HG02642 (cell line): ENCODE data around the gene FOXD2.
A peak's percentile ranks its signal among the peaks of the same experiment; 100 is the strongest.

Experiments
- ATAC-seq: cut with Tn5 transposase; IDR thresholded peaks from one replicate; pipeline ENCODE4 v1.9.1; 2021; ENCODE audit warnings: mild to moderate bottlenecking; ENCODE audit not compliant: unreplicated experiment, poor library complexity

Gene FOXD2

GRCh38 chr1:47416319-47417169 lies 21.3 kb upstream of the FOXD2 start:
- ATAC-seq, result no peak

GRCh38 chr1:47417170-47418044 lies 20.4 kb upstream of the FOXD2 start:
- no peak for ATAC-seq

DNA sequence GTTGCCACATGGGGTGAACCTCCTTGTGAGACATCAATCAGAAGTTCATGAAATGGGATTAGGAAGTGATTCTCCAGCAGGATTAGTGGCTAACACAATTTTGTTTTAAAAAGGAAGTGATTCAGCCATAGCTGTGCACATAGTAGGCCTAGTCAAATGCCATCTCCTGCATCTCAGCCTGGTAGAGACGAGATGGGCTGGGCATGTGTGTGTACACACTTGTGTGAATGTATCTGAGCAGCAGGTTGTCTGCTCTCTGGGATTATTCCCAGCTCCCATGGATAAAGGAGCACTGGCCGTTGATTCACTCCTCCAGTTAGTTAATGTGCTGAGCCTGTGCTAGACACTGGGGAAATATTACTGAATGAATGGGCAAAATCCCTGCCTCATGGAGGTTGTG lies 19.7 kb upstream of the FOXD2 start:
- ATAC-seq, result no peak

DNA sequence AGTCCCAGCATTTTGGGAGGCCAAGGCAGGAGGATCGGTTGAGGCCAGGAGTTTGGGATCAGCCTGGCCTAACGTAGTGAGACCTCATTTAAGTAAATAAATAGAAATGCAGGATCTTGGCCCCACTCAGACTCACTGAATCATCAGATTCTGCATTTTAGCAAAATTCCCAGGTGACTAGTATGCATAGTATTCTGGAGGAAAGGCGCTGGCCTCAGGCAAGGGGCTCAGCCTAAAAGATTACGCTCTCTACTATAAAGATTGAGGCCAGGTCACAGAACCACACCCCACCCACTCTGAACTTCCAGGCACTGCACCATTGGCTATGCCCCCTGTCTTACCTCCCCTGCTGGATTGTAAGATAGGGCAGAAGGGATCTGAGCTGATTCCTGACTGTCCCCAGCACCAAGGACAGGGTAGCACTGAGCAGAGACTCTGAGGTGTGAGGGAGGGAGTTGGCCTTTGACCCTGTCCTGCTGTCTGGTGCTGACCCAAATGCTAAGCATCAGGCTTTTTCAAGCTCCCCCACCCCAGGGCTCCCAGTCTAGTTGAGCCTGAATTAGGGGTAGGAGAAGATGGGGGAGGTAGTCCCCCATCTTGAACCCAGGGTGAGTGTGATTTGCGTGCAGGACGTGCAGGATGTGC lies 19.0 kb upstream of the FOXD2 start:
- ATAC-seq, result no peak

DNA sequence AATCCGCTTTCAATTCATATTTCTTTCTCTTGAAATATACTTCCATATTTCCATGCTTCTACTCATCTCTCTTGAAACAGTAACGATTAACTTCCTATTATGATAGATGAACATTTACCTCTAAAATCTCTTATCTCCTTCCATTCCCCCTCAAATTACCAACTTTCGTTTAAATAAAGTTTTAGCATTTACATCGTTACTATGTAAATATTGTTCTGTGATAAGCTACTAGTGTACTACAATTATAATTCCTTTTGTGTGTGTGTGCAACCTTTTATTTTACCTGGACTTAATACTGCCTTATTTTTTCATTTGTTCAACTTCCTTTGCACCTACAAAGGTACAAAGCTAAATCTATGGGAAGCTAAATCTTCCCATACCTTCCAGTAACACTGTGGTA lies 17.3 kb upstream of the FOXD2 start:
- ATAC-seq, result no peak

- ATAC-seq, result no peak
Measured at GRCh38 chr1:47423872-47424271, 14.0 kb upstream of the FOXD2 start.

GRCh38 chr1:47424336-47424982 lies 13.4 kb upstream of the FOXD2 start:
- ATAC-seq, result no peak

DNA sequence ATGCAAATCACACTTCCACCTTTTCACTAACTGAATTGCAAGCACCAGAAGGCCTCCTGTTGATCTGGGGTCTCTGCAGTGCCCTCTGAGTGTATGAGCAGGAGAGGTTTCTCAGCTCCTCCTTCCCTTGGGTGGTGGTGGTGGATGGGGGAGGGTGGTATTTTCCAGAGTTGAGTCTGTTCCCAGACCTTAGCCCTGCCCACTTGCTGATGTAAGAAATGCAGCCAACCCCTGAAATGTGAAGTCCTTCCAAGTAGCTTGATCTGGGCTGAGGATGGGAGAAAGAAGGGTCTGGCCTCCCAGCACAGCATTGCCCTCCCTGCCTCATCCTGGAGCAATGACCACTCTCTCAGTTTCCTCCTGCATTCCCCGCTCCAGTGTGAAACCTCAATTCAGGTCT lies 6.3 kb upstream of the FOXD2 start:
- no peak for ATAC-seq

DNA sequence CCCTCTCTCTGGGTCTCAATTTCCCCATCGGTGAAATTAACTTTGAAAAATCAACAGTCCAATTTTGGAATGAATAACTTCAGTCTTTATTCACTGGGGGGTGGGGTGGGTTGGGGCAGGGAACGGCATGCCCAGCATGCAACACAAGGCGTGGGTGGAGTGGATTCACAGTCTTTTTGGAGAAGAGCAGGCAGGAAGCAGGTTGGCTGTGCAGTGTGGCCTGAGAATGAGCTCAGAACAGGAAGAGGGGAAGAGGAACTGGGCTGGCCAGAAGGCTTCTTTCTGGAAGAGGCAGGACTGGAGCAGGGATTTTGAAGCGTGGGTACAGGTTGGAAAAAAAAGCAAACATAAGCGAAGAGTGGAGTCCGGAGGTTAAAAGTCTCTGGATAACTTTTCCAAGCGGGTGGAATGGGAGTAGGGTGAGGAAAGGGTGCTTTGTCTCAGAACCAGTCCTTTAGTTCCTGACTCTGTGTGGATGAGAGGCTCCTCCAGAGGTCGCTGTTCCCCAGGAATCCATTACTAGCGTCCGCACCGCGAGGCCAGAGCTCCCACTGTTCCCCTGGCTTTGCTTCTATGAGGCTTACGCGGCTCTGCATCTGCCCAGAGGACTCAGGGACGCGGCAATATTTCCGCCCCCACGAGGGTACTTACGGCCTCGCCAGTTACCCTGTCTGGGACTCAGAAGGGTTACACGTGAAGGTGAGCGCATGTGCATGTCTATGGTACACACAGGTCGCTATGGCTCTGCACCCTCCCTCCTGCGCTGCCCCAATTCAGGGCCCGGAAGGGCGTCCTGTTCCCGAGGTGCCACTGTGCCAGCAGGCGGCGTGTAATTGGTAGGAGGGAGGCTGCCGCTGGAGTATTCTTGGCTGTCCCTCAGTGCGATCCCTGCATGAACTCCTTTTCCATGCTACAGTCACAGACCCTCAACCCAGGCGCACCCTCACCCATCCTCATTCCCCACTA lies 5.5 kb upstream of the FOXD2 start:
- peak; percentile 40 for ATAC-seq

GRCh38 chr1:47433037-47433421 lies 4.8 kb upstream of the FOXD2 start:
- ATAC-seq, result no peak

- ATAC-seq, result no peak
Measured at GRCh38 chr1:47433477-47434050, 4.3 kb upstream of the FOXD2 start.

DNA sequence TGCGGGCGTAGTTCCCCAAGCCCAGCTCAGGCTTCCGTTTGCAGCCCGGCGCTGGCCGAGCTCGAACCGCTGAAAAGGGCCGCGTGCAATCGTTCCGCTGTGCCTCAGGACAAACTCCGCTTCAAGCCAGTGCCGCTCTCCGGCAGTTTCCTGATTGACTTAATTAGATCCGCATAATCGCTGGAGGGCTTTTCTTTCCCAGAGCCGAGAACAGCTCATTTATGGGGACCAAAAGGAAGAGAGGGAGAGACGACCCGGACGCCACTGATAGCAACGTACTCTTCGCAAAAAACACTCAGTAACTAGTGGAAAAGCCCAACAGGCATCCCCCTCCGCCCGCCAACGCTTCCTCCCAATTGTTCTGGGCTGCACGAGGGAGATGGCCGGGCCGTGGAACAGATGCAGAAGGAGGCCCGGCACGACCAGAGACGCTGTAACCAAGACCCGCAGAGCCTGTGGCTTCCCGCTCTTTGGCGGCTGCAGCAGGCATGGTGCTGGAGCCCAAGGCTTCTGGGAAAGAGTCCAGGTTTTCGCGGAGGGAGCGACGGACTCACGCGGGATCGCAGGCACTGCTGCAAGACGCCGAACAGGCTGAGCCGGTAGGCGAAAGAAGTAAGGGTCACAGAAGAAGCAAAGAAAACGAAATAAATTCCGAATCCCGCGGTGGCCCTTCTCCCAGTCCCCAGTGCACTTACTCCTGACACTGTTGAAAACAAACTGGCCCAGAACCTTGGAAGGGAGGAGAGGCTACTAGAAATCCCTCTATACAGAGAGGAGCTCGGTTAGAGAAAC lies 3.6 kb upstream of the FOXD2 start:
- ATAC-seq, result no peak

DNA sequence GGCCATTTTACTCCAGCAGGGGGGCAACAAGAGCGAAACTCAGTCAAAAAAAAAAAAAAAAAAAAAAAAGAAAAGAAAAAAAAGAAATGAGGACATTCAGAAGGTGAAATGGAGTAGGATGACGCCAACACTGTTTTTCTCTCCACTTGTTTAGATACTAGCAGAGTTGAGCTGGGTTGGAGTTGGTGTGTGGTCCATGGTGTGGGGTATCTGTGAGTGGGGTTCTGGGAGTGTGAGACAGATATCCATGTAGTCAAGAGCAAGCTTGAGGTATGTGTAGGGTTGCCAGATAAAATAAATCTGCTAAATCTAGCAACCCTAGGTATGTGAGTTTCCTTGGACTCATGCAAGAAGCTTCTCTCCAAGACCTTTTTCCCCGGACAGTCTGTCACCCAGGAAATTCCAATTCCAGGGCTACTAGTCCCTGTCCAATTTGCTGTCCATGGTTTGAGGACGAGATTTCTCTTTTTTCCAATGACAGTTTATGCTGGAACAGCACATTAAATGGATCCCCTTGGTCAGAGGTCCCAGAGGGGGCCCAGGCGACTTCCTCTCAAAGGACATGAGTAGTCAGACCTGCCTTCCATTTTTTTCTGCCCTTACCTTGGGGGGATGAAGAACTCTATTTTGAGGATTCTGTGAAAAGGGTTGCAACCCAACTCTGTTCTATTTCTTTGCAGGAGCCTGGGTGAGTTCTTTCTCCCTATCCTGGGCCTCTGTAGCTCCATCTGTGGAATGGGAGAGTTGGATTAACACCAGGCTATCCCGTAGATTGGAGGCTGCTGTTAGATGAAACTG lies 2.1 kb upstream of the FOXD2 start:
- ATAC-seq, result no peak

DNA sequence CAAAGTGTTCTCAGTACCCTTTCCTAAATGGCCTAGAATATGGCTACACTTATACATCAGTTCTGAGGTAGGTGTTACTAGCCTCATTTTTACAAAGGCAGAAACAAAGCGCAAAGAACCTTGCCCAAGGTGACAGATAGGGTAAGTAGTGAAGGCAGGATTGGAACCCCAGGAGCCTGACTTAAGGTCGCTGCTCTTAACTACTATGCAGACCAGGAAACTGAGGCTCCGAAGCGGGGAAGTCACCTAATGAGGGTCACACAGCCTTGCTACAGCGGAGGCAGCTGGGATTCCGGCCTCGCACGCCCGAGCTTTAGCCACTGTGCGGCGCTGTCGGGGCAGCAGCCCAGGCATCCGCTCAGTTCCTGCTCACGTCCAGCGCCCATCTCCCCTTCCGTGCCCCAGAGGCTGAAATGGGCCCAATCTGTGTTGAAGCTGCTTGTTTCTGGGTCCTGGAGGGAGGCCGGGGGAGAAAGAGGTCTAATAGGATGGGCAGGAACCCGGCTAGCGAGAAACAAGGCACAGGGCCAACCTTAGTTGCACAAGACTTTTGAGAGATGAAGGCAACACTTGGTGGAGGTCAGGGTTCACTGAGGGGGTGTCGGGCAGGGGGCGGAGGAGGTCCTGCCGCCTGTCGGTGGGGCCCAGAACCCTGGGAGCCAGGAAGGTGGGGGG lies 1.4 kb upstream of the FOXD2 start:
- peak; percentile 38 for ATAC-seq

- ATAC-seq, result peak; percentile 15
Measured at GRCh38 chr1:47436979-47437446, 831 bp upstream of the FOXD2 start.

DNA sequence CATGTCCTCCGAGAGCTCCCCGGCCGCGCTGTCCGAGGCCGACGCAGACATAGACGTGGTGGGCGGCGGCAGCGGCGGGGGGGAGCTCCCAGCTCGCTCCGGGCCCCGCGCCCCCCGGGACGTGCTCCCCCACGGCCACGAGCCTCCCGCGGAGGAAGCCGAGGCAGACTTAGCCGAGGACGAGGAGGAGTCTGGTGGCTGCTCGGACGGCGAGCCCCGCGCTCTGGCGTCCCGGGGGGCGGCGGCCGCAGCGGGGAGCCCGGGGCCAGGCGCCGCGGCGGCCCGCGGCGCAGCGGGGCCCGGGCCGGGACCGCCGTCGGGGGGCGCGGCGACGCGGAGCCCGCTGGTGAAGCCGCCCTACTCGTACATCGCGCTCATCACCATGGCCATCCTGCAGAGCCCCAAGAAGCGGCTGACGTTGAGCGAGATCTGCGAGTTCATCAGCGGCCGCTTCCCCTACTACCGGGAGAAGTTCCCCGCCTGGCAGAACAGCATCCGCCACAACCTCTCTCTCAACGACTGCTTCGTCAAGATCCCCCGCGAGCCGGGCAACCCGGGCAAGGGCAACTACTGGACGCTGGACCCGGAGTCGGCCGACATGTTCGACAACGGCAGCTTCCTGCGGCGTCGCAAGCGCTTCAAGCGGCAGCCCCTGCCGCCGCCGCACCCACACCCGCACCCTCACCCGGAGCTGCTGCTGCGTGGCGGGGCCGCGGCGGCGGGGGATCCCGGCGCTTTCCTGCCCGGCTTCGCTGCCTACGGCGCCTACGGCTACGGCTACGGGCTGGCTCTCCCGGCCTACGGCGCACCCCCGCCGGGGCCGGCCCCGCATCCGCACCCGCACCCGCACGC lies 547 bp downstream of the FOXD2 start:
- ATAC-seq, result no peak
